Activated T-helper 1 cell treated with anti-CD3 and anti-CD28 coated beads, Interleukin-12 subunit alpha, Interleukin-12 subunit beta, Interleukin-2, Interleukin-4 antibody, amounts not matched to agents 30 ng/mL and 10 ng/mL and 1 ng/mL, durations not matched to agents 14 hours and 24 hours and 36 hours (primary cell): ENCODE results near the gene RRP1. TPM values are rescaled to one million over a fixed set of nuclear protein-coding genes. Genes with fewer than 3 reads are reported as not detected.
A peak's percentile ranks its signal among the peaks of the same experiment; 100 is the strongest.
"Not testable (repeated sequence)": the region's sequence is repeated elsewhere in the genome, so short reads cannot be mapped to it uniquely, and the experiment has no call there.

Experiments used
- DNase-seq: peaks from one replicate; pipeline ENCODE4 v3.0.0; 2021; ENCODE audit warnings: low spot score
- H3K27ac Mint-ChIP-seq: one replicate; pipeline ENCODE4 v1.8.0; 2021; ENCODE audit warnings: mild to moderate bottlenecking, mixed read lengths
- H3K27me3 Mint-ChIP-seq: one replicate; pipeline ENCODE4 v1.8.0; 2022; ENCODE audit warnings: mild to moderate bottlenecking, moderate library complexity, mixed read lengths; ENCODE audit not compliant: insufficient read depth
- H3K36me3 Mint-ChIP-seq: one replicate; pipeline ENCODE4 v1.8.0; 2021; ENCODE audit warnings: low read depth, mixed read lengths
- H3K4me1 Mint-ChIP-seq: one replicate; pipeline ENCODE4 v1.8.0; 2021; ENCODE audit warnings: low read depth, mixed read lengths
- H3K4me3 Mint-ChIP-seq: one replicate; pipeline ENCODE4 v1.8.0; 2021; ENCODE audit warnings: mild to moderate bottlenecking, moderate library complexity, mixed read lengths
- H3K9me3 Mint-ChIP-seq: one replicate; pipeline ENCODE4 v1.8.0; 2021; ENCODE audit warnings: mixed read lengths
- intact Hi-C: fragments of 100-400 bp; cut with micrococcal nuclease; formaldehyde crosslinking; loops from one replicate; pipeline ENCODE4 v1.15.1; 2024
- total RNA-seq: library from RNA; stranded (reverse); gene quantifications from 2 replicates; pipeline ENCODE4 v1.2.3, GENCODE V29; 2022

The RRP1 gene
- total RNA-seq, 1 donor from 2014 or later, result 91.8 TPM

DNA sequence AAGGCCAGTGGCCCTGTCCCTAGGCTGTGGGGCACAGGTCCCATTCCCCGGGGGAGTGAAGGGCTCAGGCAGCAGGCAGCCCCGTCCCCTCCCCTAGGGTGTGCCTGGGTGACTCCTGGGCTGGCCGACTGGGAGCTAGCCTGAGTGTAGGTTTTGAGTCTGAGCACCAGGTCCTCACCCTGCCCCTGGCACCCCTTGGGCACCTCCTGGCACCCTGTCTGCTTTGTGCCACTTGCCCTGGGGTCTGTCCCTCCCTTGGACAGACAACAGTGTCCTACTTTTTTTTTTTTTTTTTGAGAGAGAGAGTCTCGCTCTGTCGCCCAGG, 24.2 kb downstream of the RRP1 start:
- H3K36me3 Mint-ChIP-seq, result no peaks in the 10 kb centered on the region
- H3K27me3 Mint-ChIP-seq, result peaks cover 1% of the 10 kb centered on the region
- H3K27ac Mint-ChIP-seq, result no peak overlapping the region
- intact Hi-C loops, result no loop called here
- DNase-seq, result no peak
- H3K9me3 Mint-ChIP-seq, result peaks cover 1% of the 10 kb centered on the region
- peaks cover 1% of the 10 kb centered on the region for H3K4me1 Mint-ChIP-seq
- H3K4me3 Mint-ChIP-seq, result no peak overlapping the region

DNA sequence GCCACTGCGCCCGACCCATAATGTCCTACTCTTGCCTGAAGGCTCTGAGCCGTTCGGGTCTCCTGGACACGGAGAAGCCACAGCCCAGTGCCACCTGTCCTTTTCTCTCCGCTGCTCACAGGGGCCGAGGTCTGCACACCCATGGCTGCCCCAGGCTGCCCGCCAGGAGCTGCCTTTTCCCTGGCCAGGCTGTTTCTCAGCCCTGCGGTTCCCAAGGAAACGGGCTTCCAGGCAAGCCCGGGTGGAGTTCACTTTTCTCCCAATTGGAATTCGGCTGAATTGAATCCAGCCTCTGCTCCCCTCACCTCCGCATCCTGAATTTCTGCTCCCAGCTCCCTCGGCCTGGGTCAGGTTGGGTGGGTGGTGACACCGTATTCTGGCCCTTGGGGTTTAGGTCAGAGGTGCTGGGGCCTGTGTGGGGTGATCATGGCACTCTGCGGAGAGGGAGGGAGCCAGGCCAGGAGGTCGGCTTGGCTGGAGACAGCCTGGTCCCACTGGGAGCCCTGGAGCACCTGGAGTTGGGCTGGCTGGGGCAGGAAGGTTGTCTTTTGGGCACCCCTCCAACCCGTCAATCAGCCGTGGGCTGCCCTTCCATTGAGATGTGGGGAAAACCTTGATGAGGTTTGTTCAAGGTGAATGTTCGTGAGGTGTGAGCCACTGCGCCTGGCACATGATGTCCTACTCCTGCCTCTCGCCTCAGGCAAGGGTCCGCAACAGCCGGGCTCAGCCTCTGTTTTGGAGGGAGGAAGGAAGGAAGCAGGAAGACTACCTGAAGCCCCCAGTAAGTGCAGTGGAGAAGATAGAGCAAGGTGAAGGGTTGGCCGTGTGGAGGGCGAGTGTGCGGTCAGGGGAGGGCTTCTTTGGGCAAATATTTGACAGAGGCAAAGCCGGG, 25.1 kb downstream of the RRP1 start:
- Mint-ChIP-seq H3K4me3 (no peak overlapping the region), H3K4me1 (peaks cover 5% of the 10 kb centered on the region), H3K27ac (peak overlapping the region; percentile 79), H3K27me3 (peaks cover 1% of the 10 kb centered on the region), H3K9me3 (peaks cover 6% of the 10 kb centered on the region), H3K36me3 (no peaks in the 10 kb centered on the region)
- intact Hi-C loops, result no loop called here
- no peak for DNase-seq

DNA sequence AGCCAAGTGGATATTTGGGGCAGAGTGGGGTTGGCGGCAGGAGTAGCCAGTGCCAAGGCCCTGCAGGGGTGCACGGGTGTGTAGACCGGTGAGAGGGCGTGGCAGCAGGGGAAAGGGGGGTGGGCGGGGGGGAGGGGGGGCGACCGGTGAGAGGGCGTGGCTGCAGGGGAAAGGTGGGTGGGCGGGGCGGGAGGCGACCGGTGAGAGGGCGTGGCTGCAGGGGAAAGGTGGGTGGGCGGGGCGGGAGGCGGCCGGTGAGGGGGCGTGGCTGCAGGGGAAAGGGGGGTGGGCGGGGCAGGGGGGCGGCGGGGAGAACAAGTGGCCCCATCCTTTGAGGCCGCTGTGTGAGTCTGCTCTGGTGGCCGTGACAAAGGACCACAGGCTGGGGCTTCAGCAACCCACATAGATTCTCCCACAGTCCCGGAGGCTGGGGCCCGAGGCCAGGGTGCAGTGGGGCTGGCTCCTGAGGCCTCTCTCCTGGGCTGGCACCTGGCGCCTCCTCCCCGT, 25.8 kb downstream of the RRP1 start:
- no peaks in the 10 kb centered on the region for H3K36me3 Mint-ChIP-seq
- DNase-seq, result no peak
- intact Hi-C loops, result no loop called here
- H3K4me1 Mint-ChIP-seq, result peaks cover 5% of the 10 kb centered on the region
- H3K27ac Mint-ChIP-seq, result peak overlapping the region; percentile 79
- peaks cover 6% of the 10 kb centered on the region for H3K9me3 Mint-ChIP-seq
- H3K27me3 Mint-ChIP-seq, result peaks cover 1% of the 10 kb centered on the region
- H3K4me3 Mint-ChIP-seq, result no peak overlapping the region

DNA sequence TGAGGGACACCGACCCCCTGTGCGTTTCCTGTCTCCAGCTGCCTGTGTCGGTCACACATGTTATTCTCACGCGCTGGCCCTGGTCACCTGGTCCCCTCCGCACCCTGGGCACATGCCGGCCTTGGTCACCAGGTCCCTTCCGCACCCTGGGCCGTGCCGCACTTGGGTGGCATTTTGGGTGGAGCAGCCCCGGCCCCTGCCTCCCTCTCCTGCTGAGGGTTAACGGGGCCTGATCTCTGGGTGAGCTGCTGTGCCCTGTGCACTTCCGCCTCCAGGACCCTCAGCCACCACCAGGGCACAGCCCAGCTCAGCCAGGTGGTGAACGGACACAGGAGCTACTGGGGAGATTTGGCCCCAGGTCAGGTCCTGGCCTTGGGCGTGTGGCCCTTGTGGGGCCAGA, 26.6 kb downstream of the RRP1 start:
- Mint-ChIP-seq H3K4me1 (peaks cover 5% of the 10 kb centered on the region), H3K27me3 (peaks cover 1% of the 10 kb centered on the region)

DNA sequence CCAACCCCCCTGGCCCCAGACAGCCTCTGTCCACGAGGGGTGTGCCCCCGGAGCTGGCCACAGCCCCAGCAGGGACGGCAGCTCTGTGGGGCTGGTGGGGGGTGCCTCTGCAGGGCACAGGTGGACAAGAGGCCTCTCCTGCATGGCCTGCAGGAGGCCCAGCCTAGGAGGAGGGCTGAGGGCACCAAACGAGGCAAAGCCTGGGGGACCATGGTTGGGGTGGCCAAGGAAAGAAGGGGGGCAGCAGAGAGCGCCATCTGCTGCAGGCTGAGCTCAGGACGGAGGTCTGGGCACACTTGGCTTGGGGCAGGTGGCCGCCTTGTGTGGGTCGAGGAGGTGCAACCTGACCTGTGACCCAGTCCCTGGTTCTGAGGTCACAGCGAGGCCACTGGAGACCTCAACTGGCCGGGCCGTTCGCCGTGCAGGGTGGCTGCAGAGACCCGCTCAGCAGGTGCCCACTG, 27.3 kb downstream of the RRP1 start:
- H3K27me3 Mint-ChIP-seq, result peaks cover 1% of the 10 kb centered on the region
- no peak overlapping the region for H3K27ac Mint-ChIP-seq
- no peak for DNase-seq
- peaks cover 6% of the 10 kb centered on the region for H3K9me3 Mint-ChIP-seq
- H3K36me3 Mint-ChIP-seq, result no peaks in the 10 kb centered on the region
- H3K4me1 Mint-ChIP-seq, result peaks cover 5% of the 10 kb centered on the region
- intact Hi-C loops, result no loop called here
- no peak overlapping the region for H3K4me3 Mint-ChIP-seq

More for the DNA sequence above, 26.6 kb downstream of the RRP1 start:
- Mint-ChIP-seq H3K36me3 (no peaks in the 10 kb centered on the region), H3K4me3 (no peak overlapping the region), H3K27ac (no peak overlapping the region), H3K9me3 (peaks cover 6% of the 10 kb centered on the region)
- intact Hi-C loops, result no loop called here
- no peak for DNase-seq

DNA sequence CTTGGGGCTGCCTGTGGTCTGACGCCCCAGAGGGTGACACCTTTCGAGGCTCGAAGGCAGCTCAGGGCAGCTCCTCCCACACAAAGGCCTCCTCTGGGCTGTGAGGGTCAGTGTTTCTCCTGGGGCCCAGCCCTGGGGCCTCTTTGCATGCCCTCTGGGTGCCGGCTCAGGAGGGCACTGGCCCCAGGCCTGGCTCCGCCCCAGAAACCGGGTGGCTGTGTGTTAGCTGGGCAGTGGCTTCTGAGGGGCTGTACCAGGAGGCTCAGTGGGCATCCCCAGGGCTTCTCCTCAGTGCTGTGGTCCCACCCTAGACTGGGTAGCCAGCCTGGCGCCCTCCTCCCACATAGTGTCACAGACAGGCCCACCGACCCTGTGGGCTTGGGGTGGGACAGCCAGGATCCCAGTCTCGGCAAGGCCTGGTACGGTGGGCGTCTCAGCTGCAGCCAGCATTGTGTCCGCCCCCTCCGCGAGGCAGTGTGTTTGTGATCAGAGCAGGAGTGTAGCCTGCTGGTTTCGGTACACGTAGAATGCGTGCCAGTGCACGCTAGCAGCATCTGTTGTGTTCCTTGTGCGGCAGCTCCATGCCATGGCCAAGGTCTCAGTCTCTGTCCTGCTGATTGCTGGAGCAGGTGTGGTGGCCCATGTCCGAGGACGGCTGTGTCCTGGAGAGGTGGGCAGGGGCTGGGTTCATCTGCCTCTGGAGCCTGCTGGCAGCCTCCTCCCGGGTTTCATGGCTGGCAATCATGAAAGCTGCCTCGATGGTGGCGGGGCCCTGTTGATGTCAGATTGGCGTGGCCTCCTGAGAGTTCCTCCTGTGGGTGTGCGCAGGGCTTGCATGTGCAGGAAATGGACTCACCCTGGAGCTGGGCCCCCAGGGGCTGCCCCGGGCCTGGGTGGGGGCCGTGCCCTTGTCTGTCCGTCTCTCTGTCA, 28.0 kb downstream of the RRP1 start:
- H3K27me3 Mint-ChIP-seq, result peaks cover under 1% of the 10 kb centered on the region
- intact Hi-C loops, result no loop called here
- peaks cover 5% of the 10 kb centered on the region for H3K4me1 Mint-ChIP-seq
- H3K36me3 Mint-ChIP-seq, result no peaks in the 10 kb centered on the region
- no peak overlapping the region for H3K27ac Mint-ChIP-seq
- no peak for DNase-seq
- H3K9me3 Mint-ChIP-seq, result peaks cover 6% of the 10 kb centered on the region
- no peak overlapping the region for H3K4me3 Mint-ChIP-seq

DNA sequence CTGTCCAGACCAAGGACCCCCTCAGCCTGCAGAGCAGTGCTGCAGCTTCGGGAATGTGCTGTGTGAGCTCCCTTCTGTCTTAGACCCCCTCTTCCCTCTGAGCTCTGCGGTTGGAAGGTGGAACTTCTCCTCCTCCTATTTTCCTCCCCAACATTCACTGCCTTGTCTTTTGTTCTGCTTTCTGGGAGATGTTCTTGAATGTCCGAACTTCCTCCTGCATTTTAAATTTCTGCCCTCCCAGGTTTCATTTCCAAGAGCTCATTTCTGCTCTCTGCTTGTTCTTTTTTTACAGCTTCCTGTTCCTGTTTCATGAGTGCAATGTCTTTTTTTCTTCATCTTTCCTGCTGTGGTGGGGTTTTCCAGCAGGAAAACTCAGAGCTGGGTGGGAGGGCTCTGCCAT, 29.3 kb downstream of the RRP1 start:
- no peaks in the 10 kb centered on the region for H3K36me3 Mint-ChIP-seq
- intact Hi-C loops, result no loop called here
- H3K27me3 Mint-ChIP-seq, result no peaks in the 10 kb centered on the region
- no peak overlapping the region for H3K4me3 Mint-ChIP-seq
- H3K27ac Mint-ChIP-seq, result no peak overlapping the region
- H3K9me3 Mint-ChIP-seq, result peaks cover 6% of the 10 kb centered on the region
- DNase-seq, result no peak
- peaks cover 5% of the 10 kb centered on the region for H3K4me1 Mint-ChIP-seq

DNA sequence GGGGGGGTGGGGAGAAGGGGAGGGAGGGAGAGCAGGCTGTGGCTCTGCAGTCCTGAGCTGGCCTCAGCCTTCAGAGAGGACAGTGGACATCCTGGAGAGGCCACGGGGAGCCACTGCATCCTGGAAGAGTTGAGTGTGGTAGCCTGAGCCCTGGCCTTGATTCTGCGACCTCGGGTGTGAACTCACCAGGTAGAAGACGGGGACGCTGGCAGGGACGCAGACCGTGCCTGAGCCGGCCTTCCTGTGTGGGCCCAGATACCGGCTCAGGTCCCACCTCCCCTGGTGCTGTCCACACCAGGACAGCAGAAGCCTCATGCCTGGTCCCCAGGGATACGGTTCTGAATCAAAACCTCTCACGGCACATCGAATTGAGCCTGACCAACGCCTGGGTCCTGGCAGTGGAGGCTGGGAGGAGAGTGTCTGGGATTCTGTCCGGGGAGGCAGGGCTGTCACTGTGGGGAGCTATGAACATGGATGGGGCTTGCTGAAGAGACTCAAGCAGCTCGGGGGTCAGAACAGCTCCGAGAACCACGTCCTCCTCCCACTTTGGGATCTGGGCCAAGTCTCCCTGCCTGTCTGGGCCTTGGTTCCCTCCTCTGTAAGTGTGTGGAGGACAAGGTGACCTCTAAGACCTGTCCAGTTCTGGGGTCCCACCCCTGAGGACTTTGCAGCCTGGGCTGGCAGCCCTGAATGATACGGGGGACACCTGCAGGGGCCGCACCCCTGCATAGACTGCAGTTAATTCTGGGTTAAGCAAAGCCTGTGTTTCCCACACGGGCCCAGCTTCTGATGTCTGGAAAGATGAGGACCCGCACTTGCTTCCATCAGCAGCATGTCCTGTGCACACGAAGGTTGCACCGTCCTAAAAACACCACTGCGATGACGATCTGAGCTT, 30.4 kb downstream of the RRP1 start:
- H3K27me3 Mint-ChIP-seq, result no peaks in the 10 kb centered on the region
- no peak overlapping the region for H3K27ac Mint-ChIP-seq
- H3K9me3 Mint-ChIP-seq, result peaks cover 6% of the 10 kb centered on the region
- no peak overlapping the region for H3K4me3 Mint-ChIP-seq
- H3K36me3 Mint-ChIP-seq, result no peaks in the 10 kb centered on the region
- intact Hi-C loops, result no loop called here
- peaks cover 5% of the 10 kb centered on the region for H3K4me1 Mint-ChIP-seq
- DNase-seq, result no peak

DNA sequence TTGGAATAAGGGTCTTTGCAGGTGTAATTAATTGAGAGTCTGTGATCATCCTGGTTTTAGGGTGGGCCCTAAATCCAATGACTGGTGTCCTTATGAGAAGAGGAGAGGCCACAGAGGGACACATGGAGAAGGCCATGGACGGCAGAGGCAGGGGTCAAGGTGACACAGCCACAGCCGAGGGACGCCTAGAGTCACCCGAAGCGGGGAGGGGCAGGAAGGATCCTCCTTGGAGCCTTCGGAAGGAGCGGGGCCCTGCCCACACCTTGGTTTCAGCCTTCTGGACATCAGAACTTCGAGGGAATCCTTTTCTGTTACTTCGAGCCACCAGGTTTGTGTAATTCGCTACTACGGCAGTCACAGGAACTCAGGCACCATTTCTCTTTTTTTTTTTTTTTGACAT, 31.1 kb downstream of the RRP1 start:
- H3K27me3 Mint-ChIP-seq, result no peaks in the 10 kb centered on the region
- no peaks in the 10 kb centered on the region for H3K36me3 Mint-ChIP-seq
- peaks cover 6% of the 10 kb centered on the region for H3K9me3 Mint-ChIP-seq
- peaks cover 5% of the 10 kb centered on the region for H3K4me1 Mint-ChIP-seq
- H3K4me3 Mint-ChIP-seq, result no peak overlapping the region
- intact Hi-C loops, result no loop called here
- no peak overlapping the region for H3K27ac Mint-ChIP-seq
- DNase-seq, result no peak

DNA sequence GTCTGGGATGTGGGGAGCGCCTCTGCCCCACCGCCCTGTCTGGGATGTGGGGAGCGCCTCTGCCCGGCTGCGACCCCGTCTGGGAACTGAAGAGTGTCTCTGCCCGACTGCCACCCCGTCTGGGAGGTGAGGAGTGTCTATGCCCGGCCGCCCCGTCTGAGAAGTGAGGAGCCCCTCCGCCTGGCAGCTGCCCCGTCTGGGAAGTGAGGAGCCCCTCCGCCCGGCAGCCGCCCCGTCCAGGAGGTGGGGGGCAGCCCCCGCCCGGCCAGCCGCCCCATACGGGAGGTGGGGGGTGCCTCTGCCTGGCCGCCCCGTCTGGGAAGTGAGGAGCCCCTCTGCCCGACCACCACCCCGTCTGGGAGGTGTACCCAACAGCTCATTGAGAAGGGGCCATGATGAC, 32.8 kb downstream of the RRP1 start:
- H3K36me3 Mint-ChIP-seq, H3K9me3 Mint-ChIP-seq, H3K4me3 Mint-ChIP-seq, intact Hi-C loops, H3K27ac Mint-ChIP-seq, H3K27me3 Mint-ChIP-seq, H3K4me1 Mint-ChIP-seq, DNase-seq: not testable (repeated sequence)

DNA sequence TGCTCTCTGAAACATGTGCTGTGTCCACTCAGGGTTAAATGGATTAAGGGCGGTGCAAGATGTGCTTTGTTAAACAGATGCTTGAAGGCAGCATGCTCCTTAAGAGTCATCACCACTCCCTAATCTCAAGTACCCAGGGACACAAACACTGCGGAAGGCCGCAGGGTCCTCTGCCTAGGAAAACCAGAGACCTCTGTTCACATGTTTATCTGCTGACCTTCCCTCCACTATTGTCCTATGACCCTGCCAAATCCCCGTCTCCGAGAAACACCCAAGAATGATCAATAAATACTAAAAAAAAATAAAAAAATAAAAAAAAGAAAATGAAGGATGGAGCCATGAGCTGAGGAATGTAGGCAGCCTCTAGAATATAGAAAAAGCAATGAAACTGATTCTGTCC, 33.4 kb downstream of the RRP1 start:
- H3K4me1 Mint-ChIP-seq, H3K36me3 Mint-ChIP-seq, H3K4me3 Mint-ChIP-seq, H3K9me3 Mint-ChIP-seq, intact Hi-C loops, H3K27ac Mint-ChIP-seq, H3K27me3 Mint-ChIP-seq, DNase-seq: not testable (repeated sequence)
